Right renal pelvis (tissue), 4 donors: ENCODE results near the gene C19orf12. TPM values are rescaled to one million over a fixed set of nuclear protein-coding genes. Genes with fewer than 3 reads are reported as not detected.

Experiments
- DNase-seq, 4 donors: peaks; one replicate each; pipeline ENCODE4 v3.0.0-alpha.2; 2013; ENCODE audit warnings: low read depth in 4 of 4, low spot score in 3 of 4, missing footprints in 1 of 4
- polyA plus RNA-seq, 4 donors: library from polyadenylated mRNA; unstranded; fragments of 120-200 nt; gene quantifications; one replicate each; pipeline ENCODE4 v1.2.1, GENCODE V29; 2013; ENCODE audit not compliant: insufficient read length in 4 of 4

C19orf12 gene
- 10 to 100 TPM; 23.6 to 26.6 (median 24.4) TPM for polyA plus RNA-seq

- peak in 1 of 4 donors; percentile 53 for DNase-seq
Observed at GRCh38 chr19:29714953-29715700, at the start of gene C19orf12. Gene C19orf12 (minus strand): TSS chr19:29715261. CDS start chr19:29708413, 6,848 bp downstream.

DNA sequence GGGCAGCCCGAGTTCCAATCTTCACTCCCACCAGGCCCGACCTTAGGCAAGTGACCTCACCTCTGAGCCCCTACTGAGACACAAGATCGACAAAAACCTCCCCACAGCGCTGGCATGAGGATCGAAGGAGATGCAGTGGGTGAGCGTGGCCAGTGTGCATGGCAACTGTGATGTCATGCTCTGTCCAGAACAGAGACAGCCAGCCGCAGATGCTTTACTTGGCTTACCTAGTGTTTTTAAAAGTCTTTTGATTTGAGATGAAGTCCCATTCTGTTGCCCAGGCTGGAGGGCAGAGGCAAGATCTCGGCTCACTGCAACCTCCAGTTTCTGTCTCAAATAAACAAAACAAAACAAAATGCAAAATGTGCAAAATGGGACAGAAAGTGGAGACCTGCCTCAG lies 49.3 kb upstream of the C19orf12 start:
- DNase-seq = no peak

GRCh38 chr19:29763196-29763595 lies 48.1 kb upstream of the C19orf12 start:
- DNase-seq = no peak

- DNase-seq = no peak
Observed at GRCh38 chr19:29761575-29762232, 46.6 kb upstream of the C19orf12 start.

GRCh38 chr19:29760752-29761502 lies 45.9 kb upstream of the C19orf12 start:
- no peak for DNase-seq

- DNase-seq = no peak
Observed at GRCh38 chr19:29759359-29759758, 44.3 kb upstream of the C19orf12 start.

DNA sequence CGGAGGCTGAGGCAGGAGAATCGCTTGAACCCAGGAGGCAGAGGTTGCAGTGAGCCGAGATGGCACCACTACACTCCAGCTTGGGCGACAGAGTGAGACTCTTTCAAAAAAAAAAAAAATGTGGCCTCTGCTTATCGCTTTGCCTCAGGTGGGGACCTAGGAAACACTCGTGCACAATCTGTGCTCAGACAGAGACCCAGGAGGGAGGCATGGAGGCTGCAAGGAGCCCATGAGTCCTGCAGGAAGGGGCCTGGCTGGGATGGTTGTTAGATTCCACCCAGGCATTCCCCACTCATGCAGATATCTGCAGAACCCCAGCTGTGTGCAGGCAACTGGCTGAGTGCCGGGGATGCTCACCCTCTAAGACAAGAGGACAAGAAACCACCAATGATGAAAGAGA lies 43.8 kb upstream of the C19orf12 start:
- DNase-seq = no peak

DNA sequence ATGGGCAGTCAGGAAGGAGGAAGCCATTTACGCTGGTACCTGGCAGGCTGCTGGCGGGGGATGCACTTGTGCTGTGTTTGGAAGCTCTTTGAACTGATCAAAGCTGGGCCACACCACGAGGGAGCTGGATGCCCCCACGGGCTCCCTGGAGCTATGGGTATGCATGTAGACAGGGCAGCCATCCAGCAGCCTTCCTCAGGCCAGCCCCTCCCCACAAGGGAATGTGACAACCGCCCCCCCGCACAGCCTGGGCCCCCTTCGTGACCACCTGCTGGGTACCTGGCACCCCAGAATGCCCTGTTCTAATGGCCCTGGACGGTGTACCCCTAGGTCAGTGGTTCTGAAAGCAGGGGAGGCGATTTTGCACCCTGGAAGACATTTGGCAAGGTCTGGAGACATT lies 42.5 kb upstream of the C19orf12 start:
- DNase-seq = no peak

DNA sequence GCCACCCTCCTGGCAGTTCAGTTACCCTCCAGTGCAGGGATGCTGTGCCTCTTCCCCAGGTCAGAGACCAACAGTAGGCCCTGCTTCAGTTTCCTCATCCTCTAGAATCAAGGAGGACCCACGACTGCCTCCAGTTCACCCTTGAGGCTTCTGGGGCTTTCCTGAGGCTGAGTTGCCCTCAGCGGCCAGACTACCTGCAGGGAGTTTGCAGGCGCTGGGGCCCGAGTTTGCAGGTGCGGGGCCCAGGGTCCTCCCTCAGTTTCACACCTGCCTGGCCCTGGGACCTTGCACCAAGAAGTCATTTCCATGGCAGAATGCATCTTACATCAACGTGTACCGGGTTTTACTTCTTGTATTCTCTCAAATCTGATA lies 38.9 kb upstream of the C19orf12 start:
- DNase-seq = no peak

GRCh38 chr19:29753190-29753933 lies 38.3 kb upstream of the C19orf12 start:
- no peak for DNase-seq

GRCh38 chr19:29752450-29753025 lies 37.5 kb upstream of the C19orf12 start:
- no peak for DNase-seq

- no peak for DNase-seq
Observed at GRCh38 chr19:29751932-29752331, 36.9 kb upstream of the C19orf12 start.

GRCh38 chr19:29750001-29750400 lies 34.9 kb upstream of the C19orf12 start:
- DNase-seq = no peak

GRCh38 chr19:29748996-29749849 lies 34.2 kb upstream of the C19orf12 start:
- DNase-seq = no peak

DNA sequence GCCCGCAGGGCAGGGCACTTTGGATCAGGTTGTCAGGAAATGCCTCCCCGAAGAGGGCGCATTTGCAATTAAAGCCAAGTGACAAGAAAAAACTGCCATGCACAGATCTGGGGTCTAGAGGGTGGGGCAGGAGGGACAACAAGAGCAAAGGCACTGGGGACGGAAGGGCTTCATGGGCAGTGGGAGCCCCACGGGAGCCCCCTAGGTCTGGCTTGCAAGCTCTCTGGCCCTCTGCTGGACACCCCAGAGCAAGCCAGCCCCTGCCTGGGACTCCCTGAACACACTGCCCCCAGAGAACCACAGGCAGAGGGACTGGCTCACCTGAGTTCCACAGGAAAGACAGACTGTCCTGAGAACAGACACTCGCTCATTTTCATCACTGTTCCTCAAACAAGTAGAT lies 30.2 kb upstream of the C19orf12 start:
- no peak for DNase-seq

GRCh38 chr19:29743681-29744080 lies 28.6 kb upstream of the C19orf12 start:
- DNase-seq = no peak

DNA sequence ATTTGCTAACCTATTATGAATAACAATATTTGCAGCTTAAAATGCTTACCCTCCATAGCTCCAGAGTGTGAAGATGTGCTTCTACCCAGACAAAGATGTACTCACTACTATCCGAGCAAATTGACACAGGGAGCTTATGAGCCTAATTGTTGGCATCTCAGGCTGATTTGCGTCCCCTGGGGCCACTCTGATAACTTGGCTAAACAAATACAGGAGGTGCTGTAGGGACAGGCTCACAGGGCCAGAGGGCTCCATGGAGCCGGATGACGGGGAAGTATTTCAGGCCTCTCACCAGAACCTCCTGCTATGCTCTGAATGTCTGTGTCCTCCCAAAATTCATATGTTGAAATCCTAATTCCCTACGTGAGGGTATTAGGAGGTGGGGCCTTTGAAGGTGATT lies 26.7 kb upstream of the C19orf12 start:
- DNase-seq = no peak

GRCh38 chr19:29741226-29741625 lies 26.2 kb upstream of the C19orf12 start:
- DNase-seq = no peak

DNA sequence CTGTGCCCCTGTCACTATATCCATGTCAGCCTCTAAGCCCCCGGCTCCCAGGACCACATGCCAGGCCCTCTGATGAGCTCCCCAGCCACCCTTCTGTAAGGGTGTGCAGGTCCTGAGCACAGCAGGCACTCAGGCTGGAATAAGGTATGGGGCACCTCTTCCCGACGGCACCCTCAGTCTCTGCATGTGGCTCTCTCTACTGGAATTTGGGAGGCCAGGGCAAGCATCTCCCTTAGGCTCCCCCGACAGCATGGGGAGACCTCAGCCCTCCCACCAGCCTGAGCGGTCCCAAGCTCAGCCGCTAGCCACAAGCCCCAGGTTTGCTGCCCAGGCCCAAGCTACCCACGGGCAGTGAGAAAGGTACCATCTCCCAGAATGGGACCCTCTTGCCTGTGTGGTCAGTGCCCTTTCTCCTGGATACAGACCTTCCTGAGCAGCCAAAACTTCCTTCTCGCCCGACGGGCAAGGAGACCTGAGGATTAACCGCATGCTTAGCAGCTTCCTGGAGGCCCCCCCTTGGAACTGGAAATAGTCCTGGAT lies 22.5 kb upstream of the C19orf12 start:
- DNase-seq = no peak
